RWPE2 (cell line): ENCODE results near the gene STIM1.
"Not testable (repeated sequence)": the region's sequence is repeated elsewhere in the genome, so short reads cannot be mapped to it uniquely, and the experiment has no call there.

ENCODE experiments used
- ATAC-seq: fragments of 200-7000 bp; cut with Tn5 transposase; 3 replicates; pipeline ENCODE4 v1.9.1; 2021; ENCODE audit warnings: low read depth
- DNase-seq: peaks from one replicate; pipeline ENCODE4 v3.0.0-alpha.2; 2020; ENCODE audit warnings: low spot score
- H3K27ac ChIP-seq: fragments of 450-650 bp; 2 replicates; pipeline ENCODE4 v1.5.1; 2017; ENCODE audit warnings: mild to moderate bottlenecking; ENCODE audit not compliant: poor library complexity, severe bottlenecking
- H3K27me3 ChIP-seq: fragments of 250-450 bp; sonication (Bioruptor Pico); 2 replicates; pipeline ENCODE4 v1.5.1; 2021; ENCODE audit warnings: mild to moderate bottlenecking, moderate library complexity; ENCODE audit not compliant: insufficient read depth, poor library complexity, severe bottlenecking
- H3K36me3 ChIP-seq: fragments of 250-450 bp; sonication (Bioruptor Pico); 2 replicates; pipeline ENCODE4 v1.5.1; 2020; ENCODE audit warnings: low read depth, mild to moderate bottlenecking, moderate library complexity
- H3K4me1 ChIP-seq: fragments of 250-450 bp; sonication (Bioruptor Pico); 2 replicates; pipeline ENCODE4 v1.5.1; 2021; ENCODE audit warnings: mild to moderate bottlenecking, moderate library complexity; ENCODE audit not compliant: insufficient read depth, poor library complexity, severe bottlenecking
- H3K4me3 ChIP-seq: fragments of 250-450 bp; sonication (Bioruptor Pico); 2 replicates; pipeline ENCODE4 v1.5.1; 2021; ENCODE audit warnings: mild to moderate bottlenecking, moderate library complexity; ENCODE audit not compliant: severe bottlenecking
- H3K9me3 ChIP-seq: fragments of 250-450 bp; sonication (Bioruptor Pico); 2 replicates; pipeline ENCODE4 v1.5.1; 2021; ENCODE audit warnings: mild to moderate bottlenecking, moderate library complexity; ENCODE audit not compliant: severe bottlenecking
- TF ChIP-seq, protein P1 (sequence below): fragments of 450-650 bp; IDR thresholded peaks from one replicate; pipeline ENCODE4 v1.5.1; 2017; ENCODE audit warnings: mild to moderate bottlenecking, moderate library complexity; ENCODE audit not compliant: poor library complexity, severe bottlenecking

Gene STIM1

GRCh38 chr11:3857628-3858027 is 2.2 kb downstream of the STIM1 start:
- H3K27ac ChIP-seq, result no peak overlapping the region
- H3K4me3 ChIP-seq, result no peak overlapping the region
- DNase-seq, result no peak
- no peaks in the 10 kb centered on the region for H3K9me3 ChIP-seq
- ATAC-seq, result no peak
- TF ChIP-seq, protein P1, sequence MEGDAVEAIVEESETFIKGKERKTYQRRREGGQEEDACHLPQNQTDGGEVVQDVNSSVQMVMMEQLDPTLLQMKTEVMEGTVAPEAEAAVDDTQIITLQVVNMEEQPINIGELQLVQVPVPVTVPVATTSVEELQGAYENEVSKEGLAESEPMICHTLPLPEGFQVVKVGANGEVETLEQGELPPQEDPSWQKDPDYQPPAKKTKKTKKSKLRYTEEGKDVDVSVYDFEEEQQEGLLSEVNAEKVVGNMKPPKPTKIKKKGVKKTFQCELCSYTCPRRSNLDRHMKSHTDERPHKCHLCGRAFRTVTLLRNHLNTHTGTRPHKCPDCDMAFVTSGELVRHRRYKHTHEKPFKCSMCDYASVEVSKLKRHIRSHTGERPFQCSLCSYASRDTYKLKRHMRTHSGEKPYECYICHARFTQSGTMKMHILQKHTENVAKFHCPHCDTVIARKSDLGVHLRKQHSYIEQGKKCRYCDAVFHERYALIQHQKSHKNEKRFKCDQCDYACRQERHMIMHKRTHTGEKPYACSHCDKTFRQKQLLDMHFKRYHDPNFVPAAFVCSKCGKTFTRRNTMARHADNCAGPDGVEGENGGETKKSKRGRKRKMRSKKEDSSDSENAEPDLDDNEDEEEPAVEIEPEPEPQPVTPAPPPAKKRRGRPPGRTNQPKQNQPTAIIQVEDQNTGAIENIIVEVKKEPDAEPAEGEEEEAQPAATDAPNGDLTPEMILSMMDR, result no peak
- no peaks in the 10 kb centered on the region for H3K4me1 ChIP-seq
- no peaks in the 10 kb centered on the region for H3K27me3 ChIP-seq
- H3K36me3 ChIP-seq, result no peaks in the 10 kb centered on the region

- ATAC-seq (no peak), DNase-seq (no peak)
- Histone ChIP-seq H3K9me3 (no peaks in the 10 kb centered on the region), H3K36me3 (no peaks in the 10 kb centered on the region), H3K27ac (no peak overlapping the region), H3K4me3 (no peak overlapping the region), H3K27me3 (no peaks in the 10 kb centered on the region), H3K4me1 (no peaks in the 10 kb centered on the region)
- TF ChIP-seq, protein P1, result no peak
These were observed 4.0 kb downstream of the STIM1 start for GRCh38 chr11:3859373-3859881.

DNA sequence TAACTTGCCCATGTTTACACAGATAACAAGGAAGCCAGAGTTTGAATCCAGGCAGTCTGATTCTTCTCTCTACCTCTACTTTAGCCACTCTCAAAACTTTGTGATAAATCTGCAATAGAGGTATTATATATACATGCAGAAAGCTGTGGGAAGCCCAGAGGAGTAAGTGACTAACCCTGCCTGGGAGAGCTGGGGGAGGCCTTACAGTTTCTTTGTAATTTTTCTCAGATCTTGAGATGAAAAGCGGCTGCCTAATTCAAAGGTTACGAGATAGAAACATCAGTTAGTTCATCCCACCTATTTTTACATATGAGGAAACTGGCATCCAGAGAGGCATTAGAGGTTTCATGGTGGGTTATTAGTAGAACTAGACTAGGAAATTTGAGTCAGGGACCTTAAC is 4.9 kb downstream of the STIM1 start:
- no peak for DNase-seq
- Histone ChIP-seq H3K27me3 (no peaks in the 10 kb centered on the region), H3K27ac (no peak overlapping the region), H3K36me3 (no peaks in the 10 kb centered on the region), H3K9me3 (no peaks in the 10 kb centered on the region), H3K4me3 (no peak overlapping the region), H3K4me1 (peaks cover 2% of the 10 kb centered on the region)
- ATAC-seq, result no peak
- TF ChIP-seq, protein P1, result no peak

GRCh38 chr11:3860898-3861393 is 5.5 kb downstream of the STIM1 start:
- not testable (repeated sequence) for H3K4me3 ChIP-seq, H3K36me3 ChIP-seq, H3K27ac ChIP-seq, H3K9me3 ChIP-seq, ATAC-seq, H3K27me3 ChIP-seq, H3K4me1 ChIP-seq, DNase-seq

DNA sequence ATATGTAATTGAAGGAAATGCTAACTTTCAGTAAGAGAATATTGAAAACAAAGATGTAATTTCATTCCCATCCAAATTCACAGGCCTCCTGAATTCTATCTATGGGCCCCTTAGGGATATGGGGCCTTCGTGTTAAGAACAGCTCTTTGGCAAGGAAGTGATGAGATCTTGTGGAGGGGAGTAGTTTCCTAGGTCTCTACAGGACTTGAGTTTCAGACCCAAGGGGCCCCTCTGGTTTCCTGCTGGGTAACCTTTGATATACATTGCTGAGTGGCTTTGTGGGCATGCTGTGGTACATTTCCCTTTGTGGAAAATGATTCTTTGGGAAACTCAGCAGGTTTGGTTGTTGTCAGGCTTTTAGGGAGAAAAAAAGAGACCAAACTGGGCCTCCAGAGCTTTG is 6.2 kb downstream of the STIM1 start:
- Histone ChIP-seq H3K27me3 (no peaks in the 10 kb centered on the region), H3K36me3 (no peaks in the 10 kb centered on the region), H3K4me3 (no peak overlapping the region), H3K4me1 (peaks cover 11% of the 10 kb centered on the region), H3K27ac (no peak overlapping the region), H3K9me3 (no peaks in the 10 kb centered on the region)
- no peak for ATAC-seq
- no peak for DNase-seq
- TF ChIP-seq, protein P1, result no peak
